ENCODE measurements around the gene DDX41.

DNA sequence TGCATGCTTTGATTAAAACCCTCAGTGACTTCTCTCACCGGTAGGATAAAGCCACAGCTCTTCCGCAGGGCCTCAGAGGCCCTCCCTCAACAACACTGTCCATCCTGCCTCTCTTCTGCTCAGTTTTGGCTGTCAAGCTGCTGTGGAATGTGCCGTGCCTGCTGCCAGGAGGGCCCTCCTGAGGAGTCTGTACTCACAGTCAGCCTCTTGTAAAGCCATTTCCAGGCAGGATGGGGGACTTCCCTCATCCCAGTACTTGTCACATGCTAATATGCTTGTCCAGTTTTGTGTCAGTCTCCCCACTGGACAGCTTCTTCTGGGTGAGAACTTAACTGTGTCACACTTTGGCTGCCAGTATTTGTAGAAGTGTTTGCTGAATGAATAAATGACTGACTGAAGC is 13.9 kb upstream of the DDX41 start:
- TF ChIP-seq, protein P1, sequence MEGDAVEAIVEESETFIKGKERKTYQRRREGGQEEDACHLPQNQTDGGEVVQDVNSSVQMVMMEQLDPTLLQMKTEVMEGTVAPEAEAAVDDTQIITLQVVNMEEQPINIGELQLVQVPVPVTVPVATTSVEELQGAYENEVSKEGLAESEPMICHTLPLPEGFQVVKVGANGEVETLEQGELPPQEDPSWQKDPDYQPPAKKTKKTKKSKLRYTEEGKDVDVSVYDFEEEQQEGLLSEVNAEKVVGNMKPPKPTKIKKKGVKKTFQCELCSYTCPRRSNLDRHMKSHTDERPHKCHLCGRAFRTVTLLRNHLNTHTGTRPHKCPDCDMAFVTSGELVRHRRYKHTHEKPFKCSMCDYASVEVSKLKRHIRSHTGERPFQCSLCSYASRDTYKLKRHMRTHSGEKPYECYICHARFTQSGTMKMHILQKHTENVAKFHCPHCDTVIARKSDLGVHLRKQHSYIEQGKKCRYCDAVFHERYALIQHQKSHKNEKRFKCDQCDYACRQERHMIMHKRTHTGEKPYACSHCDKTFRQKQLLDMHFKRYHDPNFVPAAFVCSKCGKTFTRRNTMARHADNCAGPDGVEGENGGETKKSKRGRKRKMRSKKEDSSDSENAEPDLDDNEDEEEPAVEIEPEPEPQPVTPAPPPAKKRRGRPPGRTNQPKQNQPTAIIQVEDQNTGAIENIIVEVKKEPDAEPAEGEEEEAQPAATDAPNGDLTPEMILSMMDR (conservative IDR thresholded peaks at IDR 0.05) = no peak
- no peak for TF ChIP-seq ZFX (IDR thresholded peaks at IDR 0.05)
